GM08714 (cell line): Measurements from ENCODE around the gene TXNDC9.
"Not testable (repeated sequence)": the region's sequence is repeated elsewhere in the genome, so short reads cannot be mapped to it uniquely, and the experiment has no call there.

Source experiments
- H3K4me3 ChIP-seq: fragments of 200-500 bp; sonication (Bioruptor generic); 2 replicates; pipeline ENCODE4 v1.5.1; 2014; ENCODE audit warnings: mild to moderate bottlenecking, low read length, inconsistent platforms
- ZNF274 ChIP-seq: IDR thresholded peaks from 2 replicates; pipeline ENCODE4 v1.6.1; 2012; ENCODE audit warnings: mild to moderate bottlenecking, low read depth, low read length

Gene TXNDC9

DNA sequence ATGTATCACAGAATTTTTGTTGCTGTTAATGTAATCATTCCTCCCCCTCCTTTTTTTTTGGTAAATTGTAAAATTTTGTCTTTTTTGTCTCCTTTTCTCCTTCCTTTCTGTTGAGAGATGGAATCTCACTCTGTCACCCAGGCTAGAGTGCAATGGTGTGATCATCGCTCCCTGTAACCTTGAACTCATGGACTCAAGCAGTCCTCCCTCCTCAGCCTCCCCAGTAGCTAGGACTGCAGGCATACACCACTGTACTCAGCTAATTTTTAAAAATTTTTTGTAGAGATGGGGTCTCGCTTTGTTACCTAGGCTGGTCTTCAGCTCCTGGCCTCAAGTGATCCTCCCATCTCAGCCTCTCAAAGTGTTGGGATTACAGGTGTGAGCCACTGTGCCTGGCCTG is 6.4 kb upstream of the TXNDC9 start:
- no peak overlapping the region for H3K4me3 ChIP-seq
- TF ChIP-seq ZNF274: no peak

DNA sequence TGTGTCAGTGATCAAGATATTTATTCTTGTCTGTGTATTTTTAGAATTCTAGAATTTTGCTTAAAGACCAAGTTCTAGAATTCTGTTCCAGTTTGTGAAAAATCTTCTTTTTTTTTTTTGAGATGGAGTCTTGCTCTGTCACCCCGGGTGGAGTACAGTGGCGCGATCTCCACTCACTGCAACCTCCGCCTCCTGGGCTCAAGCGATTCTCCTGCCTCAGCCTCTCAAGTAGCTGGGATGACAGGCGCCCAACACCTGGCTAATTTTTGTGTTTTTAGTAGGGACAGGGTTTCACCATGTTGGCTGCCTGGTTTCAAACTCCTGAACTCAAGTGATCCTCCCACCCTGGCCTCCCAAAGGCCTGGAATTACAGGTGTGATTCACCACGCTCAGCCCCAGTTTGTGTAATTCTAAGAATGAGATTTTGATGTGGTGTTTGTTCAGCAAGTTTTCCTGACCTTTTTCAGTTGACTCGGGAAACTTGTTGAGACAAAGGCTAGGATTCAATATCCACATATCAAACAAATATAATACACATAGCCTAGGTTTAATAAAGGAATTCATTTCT is 4.6 kb upstream of the TXNDC9 start:
- no peak for TF ChIP-seq ZNF274
- no peak overlapping the region for H3K4me3 ChIP-seq

GRCh38 chr2:99338029-99338585 is 2.0 kb upstream of the TXNDC9 start:
- TF ChIP-seq ZNF274: no peak
- H3K4me3 ChIP-seq: peak overlapping the region; percentile 90

- TF ChIP-seq ZNF274: no peak
- H3K4me3 ChIP-seq: peak within 1 kb of the TSS; percentile 90
Measured at GRCh38 chr2:99337113-99338028, 1.2 kb upstream of the TXNDC9 start, which contains the start of gene EIF5B. TSS of gene EIF5B (plus strand) at chr2:99337389. CDS start at chr2:99337555, 166 bp downstream.

DNA sequence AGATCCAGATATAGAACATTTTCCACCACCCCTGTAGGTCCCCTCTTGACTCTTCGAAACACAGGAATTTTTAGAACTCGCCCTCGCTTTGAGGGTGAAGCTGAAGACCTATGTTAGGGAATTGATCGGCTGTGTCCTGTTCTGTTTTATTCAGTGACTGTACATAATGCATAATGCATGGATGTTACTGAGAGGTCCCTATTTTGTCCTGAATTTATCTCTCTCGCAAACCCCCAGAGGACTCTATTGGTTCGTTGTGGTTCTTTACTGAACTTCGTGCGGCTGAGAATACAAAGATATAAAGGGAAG is 625 bp upstream of the TXNDC9 start:
- H3K4me3 ChIP-seq: peak overlapping the region; percentile 90
- TF ChIP-seq ZNF274: no peak

DNA sequence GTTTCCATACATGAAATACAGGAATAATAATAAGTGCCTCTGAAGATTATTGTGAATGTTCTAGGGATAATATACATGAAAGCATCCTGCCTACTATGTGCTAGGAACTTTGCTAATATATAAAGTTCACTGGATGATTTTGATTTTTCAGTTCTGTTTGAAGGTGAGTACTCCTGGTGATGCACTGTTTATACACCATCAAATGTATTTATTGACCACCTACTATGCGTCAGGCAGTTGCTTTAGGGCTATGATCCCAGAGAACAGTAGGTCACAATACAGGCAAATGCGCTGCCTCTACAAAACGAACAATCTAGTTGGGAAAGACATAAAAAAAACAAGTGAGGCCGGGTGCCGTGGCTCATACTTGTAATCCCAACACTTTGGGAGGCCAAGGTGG is 10.7 kb downstream of the TXNDC9 start:
- no peak overlapping the region for H3K4me3 ChIP-seq
- no peak for TF ChIP-seq ZNF274

DNA sequence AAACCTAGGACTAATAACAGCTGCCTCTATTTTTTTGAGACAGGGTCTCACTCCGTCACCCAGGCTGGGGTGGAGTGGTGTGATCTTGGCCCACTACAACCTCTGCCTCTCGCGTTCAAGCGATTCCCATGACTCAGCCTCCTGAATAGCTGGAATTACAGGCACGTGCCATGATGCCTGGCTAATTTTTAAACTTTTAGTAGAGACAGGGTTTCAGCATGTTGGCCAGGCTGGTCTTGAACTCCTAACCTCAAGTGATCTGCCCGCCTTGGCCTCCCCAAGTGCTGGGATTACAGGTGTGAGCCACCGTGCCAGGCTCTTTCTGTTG is 18.3 kb downstream of the TXNDC9 start:
- not testable (repeated sequence) for H3K4me3 ChIP-seq

- H3K4me3 ChIP-seq: no peak overlapping the region
- TF ChIP-seq ZNF274: no peak
Measured at GRCh38 chr2:99317161-99317872, 18.8 kb downstream of the TXNDC9 start.

DNA sequence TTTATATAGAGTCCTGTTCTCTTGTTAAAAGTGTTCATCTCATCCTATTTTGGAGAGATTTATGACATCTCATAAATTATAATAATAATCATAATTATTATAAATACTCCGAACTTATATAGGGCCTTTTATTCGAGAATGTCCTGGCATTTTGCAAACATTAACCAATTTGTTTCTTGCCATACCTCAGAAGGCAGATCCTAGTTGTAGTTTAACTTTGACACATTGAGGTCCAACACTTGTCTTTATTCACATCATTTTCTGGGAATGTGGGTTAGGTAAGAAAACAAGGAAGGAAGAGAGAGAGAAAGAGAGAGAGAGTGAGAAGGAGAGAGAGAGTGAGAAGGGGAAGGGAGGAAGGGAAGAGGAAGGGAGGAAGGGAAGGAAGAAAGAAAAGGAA is 35.0 kb downstream of the TXNDC9 start, which contains the start of gene LYG1:
LYG1 (minus strand) TSS at position 101 of the 400 bp plus-strand sequence. CDS start 5,527 bp downstream, outside the sequence.
- not testable (repeated sequence) for H3K4me3 ChIP-seq

- no peak for TF ChIP-seq ZNF274
Measured at GRCh38 chr2:99299580-99299979, 36.6 kb downstream of the TXNDC9 start.

GRCh38 chr2:99297994-99298393 is 38.1 kb downstream of the TXNDC9 start:
- TF ChIP-seq ZNF274: no peak
- H3K4me3 ChIP-seq: no peak overlapping the region

More at GRCh38 chr2:99299580-99299979, 36.6 kb downstream of the TXNDC9 start:
- no peak overlapping the region for H3K4me3 ChIP-seq

DNA sequence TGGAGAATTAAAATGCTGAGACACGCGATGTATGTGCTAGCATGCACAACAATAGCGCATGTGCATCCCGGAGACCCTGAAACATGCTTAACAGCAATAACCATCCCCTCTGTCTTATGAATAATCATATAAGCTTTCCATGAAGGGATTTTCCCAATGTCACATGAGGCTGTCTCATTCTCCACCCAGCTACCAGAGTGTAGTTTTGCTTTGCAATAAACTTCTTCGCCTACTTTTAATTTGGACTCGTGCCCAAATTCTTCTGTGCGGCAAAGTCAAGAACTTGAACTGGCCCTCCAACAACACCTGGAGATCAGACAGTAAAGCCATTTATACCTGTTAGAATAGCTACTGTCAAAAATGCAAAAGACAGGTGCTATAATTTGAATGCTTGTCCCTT is 50.6 kb downstream of the TXNDC9 start:
- no peak overlapping the region for H3K4me3 ChIP-seq
- TF ChIP-seq ZNF274: no peak

GRCh38 chr2:99279969-99280695 is 56.0 kb downstream of the TXNDC9 start:
- no peak for TF ChIP-seq ZNF274
- no peak overlapping the region for H3K4me3 ChIP-seq

DNA sequence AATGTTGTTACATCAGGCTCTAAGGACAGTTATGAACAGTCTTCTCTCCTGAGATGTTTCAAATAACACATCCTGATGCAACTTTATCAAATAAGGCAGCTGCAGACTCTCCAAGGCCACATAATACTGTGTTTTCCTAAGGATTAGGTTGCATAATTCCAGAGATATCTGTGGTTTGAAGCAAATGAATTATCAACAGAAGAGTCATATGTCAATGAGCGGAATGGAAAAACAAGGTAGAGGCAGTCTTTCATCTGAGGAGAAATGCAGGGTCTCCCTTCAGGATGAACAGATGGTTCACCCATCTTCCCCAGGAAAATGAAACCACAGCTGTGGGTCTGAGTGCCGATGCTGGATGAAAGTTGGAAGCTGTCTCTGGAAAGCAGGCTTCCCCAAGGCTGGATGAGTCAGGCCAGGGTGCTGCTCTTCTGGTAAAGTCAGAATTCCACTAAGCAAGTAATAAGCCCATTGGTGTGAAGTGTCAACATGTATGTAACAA is 57.3 kb downstream of the TXNDC9 start:
- H3K4me3 ChIP-seq: no peak overlapping the region
- TF ChIP-seq ZNF274: no peak

GRCh38 chr2:99278195-99278765 is 57.9 kb downstream of the TXNDC9 start:
- H3K4me3 ChIP-seq: not testable (repeated sequence)
